DMS79 (cell line): ENCODE measurements around the gene LILRA2.
"Not testable (repeated sequence)": the region's sequence is repeated elsewhere in the genome, so short reads cannot be mapped to it uniquely, and the experiment has no call there.

Source experiments
- DNase-seq: peaks from one replicate; lab custom pipeline; 2025; lab: John Stamatoyannopoulos, UW

Gene LILRA2

DNA sequence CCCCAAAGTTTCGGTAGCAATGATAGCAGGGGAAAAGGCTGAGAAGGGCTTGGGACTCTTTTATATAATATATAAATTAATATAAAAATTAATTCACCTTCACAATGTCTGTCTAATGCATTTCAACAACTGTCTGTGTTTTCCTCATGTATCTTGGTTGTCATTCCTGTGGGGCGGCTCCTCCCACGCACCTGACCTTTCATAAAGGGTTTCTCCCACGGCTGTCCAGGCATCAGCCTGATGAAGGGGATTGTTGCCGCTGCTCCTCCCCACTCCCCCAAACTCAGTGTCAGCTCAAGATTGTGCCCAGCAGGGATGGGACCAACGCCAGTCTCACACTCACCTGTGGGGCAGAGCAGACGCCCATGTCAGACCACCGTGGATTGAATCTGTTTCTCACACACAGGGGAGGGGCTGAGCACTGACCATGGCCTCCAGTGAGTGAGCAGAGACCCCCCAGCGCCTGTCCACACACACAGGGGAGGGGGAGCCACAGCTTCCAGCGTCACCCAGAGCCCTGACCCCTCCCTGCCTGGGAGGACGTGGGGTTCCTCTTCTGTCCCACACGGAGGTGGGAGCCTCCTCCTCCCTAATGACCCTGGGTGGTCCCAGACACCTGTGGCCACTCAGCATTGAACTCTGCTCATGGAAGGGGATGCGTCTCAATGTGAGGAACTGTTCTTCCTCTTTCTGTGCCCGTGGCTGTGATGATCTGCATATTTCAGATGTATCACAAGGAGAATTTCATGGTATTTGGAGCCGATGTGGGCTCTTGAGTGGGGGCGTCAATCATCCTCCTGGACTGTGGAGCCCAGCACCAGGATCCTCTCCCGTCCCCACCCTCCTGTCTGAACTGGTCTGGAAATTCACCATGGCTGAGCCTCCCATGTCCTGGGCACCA is 1.6 kb upstream of the LILRA2 start:
- DNase-seq = not testable (repeated sequence)

GRCh38 chr19:54572696-54573311 is 786 bp upstream of the LILRA2 start:
- DNase-seq = no peak

GRCh38 chr19:54574051-54574450 is 461 bp downstream of the LILRA2 start:
- DNase-seq = no peak

- DNase-seq = no peak
These were observed 1.0 kb downstream of the LILRA2 start for GRCh38 chr19:54574527-54575056.

- not testable (repeated sequence) for DNase-seq
These were observed 1.6 kb downstream of the LILRA2 start for GRCh38 chr19:54575205-54575604.

DNA sequence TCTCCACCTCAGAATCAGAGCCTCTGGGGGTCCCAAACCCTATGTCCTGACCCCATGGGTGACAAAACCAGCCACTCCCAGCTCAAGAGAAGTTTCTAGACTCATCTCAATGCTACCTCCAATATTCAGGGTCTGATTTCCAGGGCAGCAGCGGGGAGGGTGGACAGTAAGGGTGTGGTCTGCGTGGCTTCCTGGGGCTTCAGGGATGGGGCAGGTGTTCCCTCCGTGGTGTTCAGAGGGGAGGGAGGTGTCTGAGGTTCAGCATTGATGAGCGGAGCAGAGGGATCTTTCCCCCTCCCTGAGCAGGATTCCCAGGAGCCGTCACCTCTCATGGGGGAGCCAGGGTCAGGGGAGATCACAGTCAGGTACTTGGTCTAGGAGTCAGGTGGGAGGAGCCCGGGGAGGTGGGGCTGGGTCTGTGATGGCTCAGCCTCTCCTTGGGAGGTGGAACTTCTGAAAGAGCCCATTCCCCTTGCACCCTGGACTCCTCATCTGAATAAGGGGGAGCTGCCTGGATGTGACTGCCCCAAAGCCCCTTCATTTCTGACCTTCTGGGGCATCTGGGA is 2.9 kb downstream of the LILRA2 start:
- no peak for DNase-seq

- no peak for DNase-seq
These were observed 3.7 kb downstream of the LILRA2 start for GRCh38 chr19:54577334-54577733.

GRCh38 chr19:54578268-54578667 is 4.7 kb downstream of the LILRA2 start:
- not testable (repeated sequence) for DNase-seq

GRCh38 chr19:54586397-54586796 is 12.8 kb downstream of the LILRA2 start:
- DNase-seq = no peak

DNA sequence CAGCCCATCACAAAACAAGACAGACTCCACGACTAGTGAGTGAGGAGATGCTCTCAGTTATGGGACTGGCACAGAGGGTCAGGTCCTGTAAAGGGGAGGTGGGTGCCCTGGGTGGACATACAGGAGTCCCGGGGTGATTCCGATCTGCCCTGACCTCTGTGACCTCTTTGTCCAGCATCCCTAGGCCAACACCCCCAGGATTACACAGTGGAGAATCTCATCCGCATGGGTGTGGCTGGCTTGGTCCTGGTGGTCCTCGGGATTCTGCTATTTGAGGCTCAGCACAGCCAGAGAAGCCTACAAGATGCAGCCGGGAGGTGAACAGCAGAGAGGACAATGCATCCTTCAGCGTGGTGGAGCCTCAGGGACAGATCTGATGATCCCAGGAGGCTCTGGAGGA is 13.4 kb downstream of the LILRA2 start:
- no peak for DNase-seq

- not testable (repeated sequence) for DNase-seq
These were observed 19.9 kb downstream of the LILRA2 start, which contains the start of gene LILRA1 for GRCh38 chr19:54593445-54593844. Gene LILRA1, plus strand, starts transcription at chr19:54593632. Its CDS starts 613 bp downstream, at chr19:54594245.

DNA sequence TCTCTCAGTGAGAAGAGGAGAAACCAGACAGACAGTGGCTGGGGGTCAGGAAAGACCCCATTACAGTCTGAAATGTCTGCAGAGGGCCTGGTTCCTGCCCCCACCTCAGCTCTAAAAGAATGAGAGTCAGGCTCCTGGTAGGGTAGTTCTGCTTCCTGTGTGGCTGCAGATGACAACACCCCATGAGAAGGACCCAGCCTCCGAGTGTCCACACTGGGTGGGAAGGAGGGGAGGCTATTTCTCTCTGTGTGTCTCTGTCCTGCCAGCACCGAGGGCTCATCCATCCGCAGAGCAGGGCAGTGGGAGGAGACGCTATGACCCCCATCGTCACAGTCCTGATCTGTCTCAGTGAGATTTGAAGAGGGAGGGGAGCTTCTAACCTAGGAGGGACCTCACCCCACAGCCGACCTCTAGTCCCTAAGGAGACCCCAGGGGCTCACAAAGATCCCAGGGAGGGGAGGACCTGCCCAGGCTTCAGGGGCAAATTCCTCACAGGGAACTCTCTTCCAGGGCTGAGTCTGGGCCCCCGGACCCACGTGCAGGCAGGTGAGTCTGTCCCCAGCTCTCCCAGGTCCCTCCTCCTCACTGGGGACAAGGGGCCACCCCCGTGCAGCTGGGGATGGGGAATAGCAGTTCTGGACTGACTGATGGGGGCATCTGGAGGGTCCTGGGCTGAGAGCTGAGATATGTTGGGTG is 20.5 kb downstream of the LILRA2 start:
- not testable (repeated sequence) for DNase-seq

DNA sequence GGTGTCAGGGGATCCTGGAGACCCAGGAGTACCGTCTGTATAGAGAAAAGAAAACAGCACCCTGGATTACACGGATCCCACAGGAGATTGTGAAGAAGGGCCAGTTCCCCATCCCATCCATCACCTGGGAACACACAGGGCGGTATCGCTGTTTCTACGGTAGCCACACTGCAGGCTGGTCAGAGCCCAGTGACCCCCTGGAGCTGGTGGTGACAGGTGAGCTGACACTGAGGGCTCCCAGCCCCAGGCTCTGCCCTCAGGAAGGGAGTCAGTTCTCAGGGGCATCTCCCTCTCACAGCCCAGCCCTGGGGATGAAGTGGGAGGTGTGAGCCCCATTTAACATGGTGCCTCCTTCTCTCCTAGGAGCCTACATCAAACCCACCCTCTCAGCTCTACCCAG is 21.1 kb downstream of the LILRA2 start:
- DNase-seq = no peak

DNA sequence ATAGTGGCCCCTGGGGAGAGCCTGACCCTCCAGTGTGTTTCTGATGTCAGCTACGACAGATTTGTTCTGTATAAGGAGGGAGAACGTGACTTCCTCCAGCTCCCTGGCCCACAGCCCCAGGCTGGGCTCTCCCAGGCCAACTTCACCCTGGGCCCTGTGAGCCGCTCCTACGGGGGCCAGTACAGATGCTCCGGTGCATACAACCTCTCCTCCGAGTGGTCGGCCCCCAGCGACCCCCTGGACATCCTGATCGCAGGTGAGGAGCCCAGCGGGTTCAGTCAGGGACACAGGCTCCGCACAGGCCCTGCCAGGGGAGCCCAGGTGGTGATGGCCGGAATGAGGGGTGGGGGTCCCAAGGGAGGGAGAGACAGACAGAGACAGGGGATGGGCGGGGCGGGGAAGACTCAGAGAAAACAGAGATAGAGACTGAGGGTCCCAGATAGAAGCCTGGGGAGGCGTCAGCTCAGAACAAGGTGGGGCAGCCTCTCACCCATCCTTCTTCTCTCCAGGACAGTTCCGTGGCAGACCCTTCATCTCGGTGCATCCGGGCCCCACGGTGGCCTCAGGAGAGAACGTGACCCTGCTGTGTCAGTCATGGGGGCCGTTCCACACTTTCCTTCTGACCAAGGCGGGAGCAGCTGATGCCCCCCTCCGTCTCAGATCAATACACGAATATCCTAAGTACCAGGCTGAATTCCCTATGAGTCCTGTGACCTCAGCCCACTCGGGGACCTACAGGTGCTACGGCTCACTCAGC is 22.3 kb downstream of the LILRA2 start:
- not testable (repeated sequence) for DNase-seq

DNA sequence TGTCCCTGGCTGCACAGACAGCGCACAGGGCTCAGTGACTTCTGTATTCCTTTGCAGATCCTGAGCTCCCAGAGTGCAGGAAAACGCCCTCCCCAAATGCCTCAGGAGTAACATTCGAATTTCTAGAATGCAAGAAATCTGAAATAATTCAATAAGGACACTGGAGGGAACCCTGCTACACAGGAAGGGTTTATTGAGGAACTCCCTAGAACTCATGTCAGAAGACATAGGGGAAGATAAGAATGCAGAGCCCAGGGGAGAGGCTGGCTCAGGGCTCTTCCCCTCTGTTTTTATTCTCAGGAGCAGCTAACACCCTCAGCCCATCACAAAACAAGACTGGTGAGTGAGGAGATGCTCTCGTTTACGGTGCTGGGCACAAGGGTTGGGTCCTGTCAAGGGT is 26.6 kb downstream of the LILRA2 start:
- no peak for DNase-seq

DNA sequence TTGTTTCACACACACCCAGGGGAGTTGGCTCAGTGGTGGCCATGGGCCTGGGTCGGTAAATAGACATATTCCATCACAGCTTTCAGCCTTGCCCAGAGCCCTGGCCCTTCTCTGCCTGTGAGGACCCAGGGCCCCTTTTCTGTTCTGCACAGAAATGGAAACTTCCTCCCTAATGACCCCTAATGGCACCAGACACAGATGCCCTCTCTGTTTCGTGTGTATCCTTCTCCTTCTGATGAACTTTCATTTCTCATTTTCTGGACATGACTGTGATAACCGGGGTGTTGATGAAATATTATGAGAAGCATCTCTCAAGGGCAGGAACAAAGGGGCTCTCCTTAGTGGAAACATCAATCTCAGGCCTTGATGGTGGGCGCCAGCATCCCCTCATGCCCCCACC is 32.6 kb downstream of the LILRA2 start:
- DNase-seq = no peak

DNA sequence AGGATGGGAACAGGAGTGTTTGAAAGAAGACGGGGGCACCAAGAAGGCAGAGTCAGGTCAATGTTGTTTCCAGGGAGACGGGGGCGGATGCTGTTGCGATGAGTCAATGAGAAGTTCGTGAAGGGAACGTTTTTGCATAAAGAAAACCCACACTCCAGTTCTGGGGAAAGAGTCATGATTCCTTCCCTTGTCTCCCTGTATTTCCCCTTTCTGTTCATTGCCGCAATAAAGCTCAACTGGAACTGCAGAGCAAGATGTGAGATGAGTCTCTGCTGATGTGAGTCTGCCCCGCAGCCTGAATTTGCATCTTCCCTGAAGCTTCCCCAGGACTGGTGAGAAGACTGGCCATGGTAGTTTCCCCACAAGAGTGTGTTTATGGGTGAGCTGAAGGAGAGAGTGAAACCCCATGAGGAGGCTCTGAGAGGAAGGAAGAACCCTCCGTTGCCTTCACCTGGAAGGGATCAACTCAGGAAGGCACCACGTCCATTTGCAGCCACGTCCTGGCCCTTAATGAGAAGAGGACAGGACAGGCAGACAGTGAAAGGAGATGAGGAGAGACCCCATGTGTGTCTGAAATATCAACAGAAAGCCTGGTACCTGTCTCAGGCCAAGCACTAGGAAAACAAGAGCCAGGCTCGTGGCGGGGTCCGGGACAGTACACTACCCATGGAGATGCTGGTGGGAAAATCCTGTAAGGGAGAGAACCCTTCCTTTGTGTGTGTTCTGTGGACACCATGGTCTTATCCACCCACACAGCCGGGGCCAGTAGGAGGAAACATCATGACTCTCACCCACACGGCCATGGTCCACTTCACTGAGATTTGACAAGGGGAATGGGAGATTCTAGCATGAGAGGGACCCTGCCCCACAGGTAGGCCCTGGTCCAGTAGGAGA is 33.5 kb downstream of the LILRA2 start:
- DNase-seq = no peak

DNA sequence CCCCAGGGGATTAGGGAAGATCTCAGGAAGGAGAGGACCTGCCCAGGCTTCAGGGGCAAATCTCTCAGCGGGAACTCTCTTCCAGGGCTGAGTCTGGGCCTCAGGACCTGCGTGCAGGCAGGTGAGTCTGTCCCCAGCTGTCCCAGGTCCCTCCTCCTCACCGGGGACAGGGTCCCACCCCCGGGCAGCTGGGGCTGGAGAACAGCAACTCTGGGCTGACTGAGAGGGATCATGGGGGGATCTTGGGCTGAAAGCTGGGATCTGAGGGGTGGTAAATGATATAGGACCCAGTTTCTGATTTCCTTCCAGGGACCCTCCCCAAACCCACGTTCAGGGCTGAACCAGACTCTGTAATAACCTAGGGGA is 34.2 kb downstream of the LILRA2 start:
- no peak for DNase-seq

DNA sequence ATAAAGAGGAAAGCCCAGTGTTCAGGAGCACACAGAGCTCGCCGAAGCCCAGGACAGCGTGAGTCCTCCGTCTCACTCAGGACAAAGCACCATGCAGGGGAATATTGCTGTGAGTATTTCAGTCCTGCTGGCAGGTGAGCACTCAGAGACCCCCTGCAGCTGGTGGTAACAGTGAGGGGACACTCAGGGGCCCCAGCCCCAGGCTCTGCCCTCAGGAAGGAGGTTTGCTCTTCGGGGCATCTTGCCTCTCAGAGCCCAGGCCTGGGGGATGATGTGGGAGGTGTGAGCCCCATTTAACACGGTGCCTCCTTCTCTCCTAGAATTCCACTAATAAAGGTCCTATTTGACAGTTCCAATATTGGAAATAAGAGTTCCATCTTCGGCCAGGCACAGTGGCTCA is 34.6 kb downstream of the LILRA2 start:
- no peak for DNase-seq

DNA sequence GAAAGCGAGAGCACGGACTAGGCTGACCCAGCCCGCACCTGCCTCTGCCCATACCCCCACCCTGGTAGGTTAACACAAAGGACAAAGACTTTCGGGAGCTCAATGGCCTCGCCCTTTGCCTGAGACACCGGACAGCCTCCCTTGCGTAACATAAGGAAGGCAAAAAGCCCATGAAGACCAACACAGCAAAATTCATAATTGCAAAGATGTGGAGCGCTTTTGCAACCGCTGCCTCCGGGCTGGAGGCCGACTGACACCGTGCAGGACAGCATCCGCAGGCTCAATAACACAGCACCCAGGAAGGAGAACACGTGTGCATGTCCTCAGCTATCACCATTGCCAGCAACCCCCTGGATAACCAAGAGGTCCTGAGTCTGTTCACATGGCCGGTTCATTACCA is 35.2 kb downstream of the LILRA2 start:
- no peak for DNase-seq
